A204.1 (cell line): ENCODE results near the gene CINP.

Experiments used
- FAIRE-seq: peaks from 2 replicates; lab custom pipeline; 2012; peaks lifted over from hg19 to GRCh38; lab: Jason Lieb, UNC

CINP gene

DNA sequence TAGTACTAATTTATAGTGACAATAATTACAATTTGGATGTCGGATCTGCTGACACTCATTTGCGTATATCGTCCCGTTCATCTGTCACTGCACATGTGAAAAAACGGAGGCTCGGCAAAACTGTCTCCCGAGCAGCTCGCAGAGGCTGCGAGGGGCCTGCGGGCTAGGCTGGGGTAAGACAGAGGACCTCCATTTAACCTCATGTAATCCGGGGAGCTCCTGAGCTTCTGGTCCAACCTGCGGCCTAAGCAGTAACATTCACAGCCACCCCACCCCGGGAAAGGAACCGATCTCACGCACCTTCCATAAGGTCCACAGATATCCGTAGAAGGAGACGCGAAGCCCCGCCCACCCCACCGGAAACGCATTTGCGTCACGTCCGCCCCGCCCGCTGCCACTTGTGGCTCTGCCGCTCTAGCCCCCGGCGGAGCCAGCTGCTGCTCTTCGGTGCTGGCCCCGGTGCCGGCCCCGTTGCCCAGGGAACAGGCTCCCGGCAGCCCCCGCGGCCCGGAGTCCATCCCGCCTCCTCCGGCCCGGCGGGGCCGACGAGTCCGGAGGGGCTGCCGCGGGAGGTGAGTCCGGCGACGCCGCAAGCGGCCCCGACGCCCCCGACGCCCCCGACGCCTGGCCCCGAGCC is at the start of gene CINP, which contains the start of gene TECPR2:
CINP (minus strand) TSS at position 346 of the 637 bp plus-strand sequence; CDS start at position 307, 39 bp downstream.
TECPR2 (plus strand) TSS at position 397 of the 637 bp plus-strand sequence. CDS start 13,781 bp downstream, outside the sequence.
- FAIRE-seq: no peak

DNA sequence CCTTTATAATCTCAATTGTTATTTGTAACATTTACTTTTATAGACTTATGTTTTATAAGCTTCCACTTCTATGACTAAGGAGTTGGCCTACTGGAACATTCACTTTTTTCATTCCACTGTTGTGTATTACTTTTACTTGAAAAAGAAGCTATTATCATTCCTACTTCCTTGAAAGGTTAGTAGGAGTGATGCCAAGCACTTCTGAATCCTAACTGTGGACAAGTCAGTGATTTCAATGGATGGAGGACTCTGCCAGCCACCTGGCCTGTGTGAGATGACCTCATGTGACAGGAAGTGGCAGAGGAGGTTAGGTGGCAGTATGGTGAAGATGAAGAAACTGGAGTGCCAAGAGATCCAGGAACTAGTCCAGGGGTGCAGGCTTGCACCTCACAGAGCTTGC is 46.0 kb upstream of the CINP start:
- no peak for FAIRE-seq

DNA sequence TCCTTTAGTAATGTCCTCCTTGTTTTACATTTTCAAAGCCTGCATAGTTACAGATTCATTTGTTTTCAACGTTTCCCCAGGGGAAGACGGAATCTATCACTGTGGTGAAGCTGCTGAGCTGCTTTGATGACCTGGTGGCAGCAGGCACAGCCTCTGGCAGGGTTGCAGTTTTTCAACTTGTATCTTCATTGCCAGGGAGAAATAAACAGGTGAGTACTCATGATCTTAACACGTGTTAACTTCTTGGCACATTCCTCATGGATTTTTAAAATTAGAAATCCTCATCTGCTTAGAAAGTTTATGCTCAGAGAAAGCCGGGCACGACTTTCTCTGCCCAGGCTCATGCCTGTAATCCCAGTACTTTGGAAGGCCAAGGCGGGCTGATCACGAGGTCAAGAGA is 44.6 kb upstream of the CINP start:
- no peak for FAIRE-seq

GRCh38 chr14:102403028-102403427 is 40.3 kb upstream of the CINP start:
- no peak for FAIRE-seq

- no peak for FAIRE-seq
Observed at GRCh38 chr14:102396521-102396920, 33.8 kb upstream of the CINP start.

DNA sequence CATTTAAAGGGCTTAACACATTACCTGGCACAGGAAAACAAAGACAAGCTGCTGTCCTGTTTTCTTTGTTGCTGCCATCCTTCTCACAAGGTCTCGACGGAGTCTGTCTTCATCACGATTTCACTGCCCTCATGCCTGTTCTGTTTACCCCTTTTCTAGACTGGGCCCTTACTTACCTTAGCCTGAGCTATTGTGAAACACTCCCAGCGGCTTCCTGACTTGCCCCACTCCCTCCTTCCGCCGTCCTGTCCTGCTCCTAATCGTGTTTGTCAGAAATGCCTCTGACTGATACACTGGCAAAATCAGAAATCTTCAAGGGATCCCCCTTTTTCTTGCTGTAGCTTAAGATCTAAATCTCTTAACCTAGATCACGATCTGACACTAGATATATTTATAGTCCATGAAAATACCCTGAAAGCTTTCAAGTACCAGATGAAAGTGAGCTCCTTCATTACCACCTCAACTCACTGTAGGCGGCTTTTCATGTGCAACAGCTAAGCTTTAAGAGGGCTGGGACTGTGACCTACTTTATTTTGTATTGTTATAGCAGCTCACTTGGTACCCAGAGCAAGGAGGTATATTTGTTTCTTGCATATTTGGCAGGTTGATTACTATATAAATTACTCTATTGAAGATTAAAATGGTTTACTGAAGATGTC is 32.2 kb upstream of the CINP start:
- FAIRE-seq: no peak

GRCh38 chr14:102392506-102392905 is 29.8 kb upstream of the CINP start:
- FAIRE-seq: no peak

GRCh38 chr14:102390064-102390855 is 27.6 kb upstream of the CINP start:
- no peak for FAIRE-seq

GRCh38 chr14:102389246-102389645 is 26.6 kb upstream of the CINP start:
- FAIRE-seq: no peak

DNA sequence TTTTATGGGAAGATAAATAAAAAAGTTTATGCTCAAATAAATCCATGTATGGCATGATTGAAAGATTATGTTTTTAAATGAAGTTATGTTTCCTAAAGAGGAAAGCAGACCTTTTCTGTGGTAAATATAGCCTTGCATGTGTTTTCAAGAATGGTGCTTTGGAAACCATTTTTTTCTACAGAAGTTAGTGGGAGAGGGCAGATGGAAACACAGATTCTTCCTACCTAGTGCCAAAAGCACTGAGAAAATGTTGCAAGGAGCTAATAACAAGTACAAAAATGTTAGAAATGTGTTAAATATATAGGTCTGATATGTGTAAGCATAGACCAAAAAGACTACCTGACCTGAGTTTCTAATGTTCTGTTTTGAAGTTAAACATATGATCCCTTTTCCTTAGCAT is 24.4 kb upstream of the CINP start:
- FAIRE-seq: no peak

DNA sequence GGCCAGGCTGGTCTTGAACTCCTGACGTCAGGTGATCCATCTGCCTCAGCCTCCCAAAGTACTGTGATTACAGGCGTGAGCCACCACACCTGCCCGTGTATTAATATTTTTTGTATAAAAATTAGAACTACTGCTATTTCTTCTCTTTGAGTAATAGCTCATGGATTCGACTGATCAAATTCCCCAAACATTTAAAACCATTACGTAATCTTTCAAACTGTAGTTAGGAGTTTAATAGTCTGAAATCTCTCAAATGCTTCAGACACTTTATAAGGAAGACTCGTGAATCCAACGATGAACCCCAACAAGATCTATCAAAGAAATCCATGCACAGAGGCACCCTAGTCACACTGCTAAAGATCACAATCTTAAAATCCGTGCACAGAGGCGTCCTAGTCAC is 16.1 kb upstream of the CINP start:
- no peak for FAIRE-seq

- FAIRE-seq: no peak
Observed at GRCh38 chr14:102377696-102378095, 15.0 kb upstream of the CINP start.

DNA sequence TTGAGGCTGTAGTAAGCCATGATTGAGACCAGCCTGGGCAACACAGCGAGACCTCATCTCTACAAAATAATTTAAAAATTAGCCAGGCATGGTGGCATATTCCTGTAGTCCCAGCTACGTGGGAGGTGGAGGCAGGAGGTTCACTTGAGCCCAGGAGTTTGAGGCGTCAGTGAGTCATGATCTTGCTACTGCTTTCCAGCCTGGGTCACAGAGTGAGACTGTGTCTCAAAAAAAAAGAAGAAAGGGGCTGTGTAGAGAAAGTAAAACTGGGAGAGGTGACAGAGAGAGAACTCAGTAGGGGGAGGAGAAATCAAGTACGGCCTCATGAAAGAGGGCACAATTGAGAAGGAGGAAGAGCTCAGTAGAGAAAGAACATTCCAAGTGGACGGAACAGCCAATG is 12.4 kb upstream of the CINP start:
- FAIRE-seq: no peak

DNA sequence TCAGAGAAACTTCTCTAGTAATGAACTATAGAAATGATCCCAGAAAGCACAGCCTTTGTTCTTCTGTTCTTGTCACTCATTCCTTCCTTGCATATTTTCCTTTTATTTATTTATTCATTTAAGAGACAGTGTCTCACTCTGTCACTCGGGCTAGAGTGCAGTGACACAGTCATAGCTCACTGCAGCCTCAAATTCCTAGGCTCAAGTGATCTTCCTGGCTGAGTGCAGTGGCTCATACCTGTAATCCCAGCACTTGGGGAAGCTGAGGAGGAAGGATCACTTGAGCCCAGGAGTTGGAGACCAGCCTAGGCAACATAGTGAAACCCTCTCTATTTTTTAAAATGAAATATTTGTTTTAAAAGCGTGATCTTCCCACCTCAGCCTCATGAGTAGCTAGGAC is 11.6 kb upstream of the CINP start:
- FAIRE-seq: no peak

DNA sequence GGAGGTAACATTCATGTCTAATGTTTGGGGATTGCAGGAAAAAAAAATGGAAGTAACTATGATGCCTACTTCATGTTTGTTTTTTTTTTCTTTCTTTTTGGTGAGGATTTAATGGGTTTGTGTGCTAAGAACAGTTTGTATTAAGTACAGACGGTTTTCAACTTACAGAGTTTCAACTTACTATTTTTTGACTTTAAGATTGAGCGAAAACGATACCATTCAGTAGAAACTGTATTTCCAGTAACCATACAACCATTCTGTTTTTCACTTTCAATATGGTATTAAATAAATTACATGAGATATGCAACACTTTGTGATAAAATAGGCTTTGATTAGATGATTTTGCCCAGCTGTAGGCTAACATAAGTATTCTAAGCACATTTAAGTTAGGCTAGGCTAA is 10.4 kb upstream of the CINP start:
- no peak for FAIRE-seq

DNA sequence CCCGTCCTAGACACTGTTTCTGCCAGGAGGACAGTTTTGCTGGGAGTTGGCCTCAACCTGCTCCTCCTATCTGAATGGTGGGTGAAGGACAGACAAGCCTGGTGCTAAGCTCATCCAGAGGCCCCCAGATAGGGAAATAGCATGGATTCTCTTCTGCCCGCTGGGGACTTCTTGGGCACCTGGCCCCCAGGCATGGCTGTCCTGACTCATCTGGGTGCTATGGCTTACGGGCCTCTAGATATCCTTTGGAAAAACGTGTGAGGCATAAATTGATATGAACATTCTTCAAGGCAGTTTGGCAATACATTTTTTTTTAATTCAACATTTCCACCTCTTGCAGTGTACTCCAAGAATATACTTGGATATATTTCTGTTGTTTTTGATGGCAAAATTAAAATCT is 8.7 kb upstream of the CINP start:
- no peak for FAIRE-seq

DNA sequence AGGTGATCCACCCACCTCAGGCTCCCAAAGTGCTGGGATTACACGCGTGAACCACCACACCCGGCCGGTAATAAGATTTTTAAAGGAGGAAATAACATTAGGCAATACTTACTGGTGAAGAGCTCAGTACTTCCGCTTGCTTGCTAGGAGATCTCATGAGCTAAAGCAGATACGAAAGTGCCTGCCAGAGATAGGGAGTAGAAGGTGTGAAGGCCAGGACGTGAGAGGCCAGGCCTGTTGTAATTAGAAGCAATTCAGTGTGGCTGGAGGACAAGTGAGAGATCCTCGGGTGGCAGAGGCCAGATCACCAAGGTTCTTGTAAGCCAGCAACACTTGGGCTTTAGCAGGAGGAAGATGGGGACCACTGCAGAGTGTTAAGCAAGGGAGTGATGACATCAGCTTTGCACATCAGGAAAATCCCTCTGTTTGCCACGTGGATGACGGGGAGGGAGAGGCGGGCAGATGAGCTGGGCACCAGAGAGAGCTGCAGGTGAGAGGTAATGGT is 7.7 kb upstream of the CINP start:
- FAIRE-seq: no peak

DNA sequence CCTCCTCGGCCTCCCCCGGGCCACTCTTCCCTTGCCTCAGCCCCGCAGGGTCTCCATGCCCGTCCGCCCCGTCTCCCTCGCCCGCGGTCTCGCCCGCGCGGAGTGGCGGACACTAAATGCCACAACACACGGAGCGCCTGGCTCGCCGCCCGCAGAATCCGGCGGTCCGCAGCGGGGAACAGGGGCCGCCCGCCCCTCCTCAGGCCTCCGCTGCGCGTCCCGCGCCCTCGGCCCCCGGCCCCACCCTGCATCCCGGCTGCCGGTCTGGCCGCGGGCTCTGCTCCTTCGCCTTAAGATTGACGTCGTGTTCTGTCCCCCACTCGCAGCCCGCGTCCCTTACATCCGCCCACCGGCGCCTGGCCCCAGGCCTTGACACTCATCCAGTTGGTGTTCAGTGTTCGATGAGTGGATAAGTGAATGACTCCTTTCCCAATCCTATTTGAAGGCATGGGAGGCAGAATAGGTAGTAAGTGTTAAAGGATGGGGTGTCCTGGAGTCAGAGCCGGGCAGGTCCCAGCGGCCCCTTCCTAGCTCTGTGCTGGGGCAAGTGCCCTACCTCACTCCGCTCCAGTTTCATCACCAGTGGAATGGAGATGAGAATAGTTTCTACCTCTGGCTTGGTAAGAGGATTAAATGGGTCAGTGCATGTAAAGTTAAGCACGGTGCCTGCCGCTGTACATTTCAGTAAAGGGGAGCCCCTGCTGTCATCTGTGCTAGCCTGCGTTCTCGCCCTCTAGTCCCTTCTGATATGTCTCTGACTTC is 673 bp upstream of the CINP start:
- no peak for FAIRE-seq

- FAIRE-seq: no peak
Observed at GRCh38 chr14:102362084-102362483, 606 bp downstream of the CINP start.

GRCh38 chr14:102360388-102360787 is 2.3 kb downstream of the CINP start:
- FAIRE-seq: no peak

GRCh38 chr14:102359341-102359740 is 3.3 kb downstream of the CINP start:
- FAIRE-seq: no peak

DNA sequence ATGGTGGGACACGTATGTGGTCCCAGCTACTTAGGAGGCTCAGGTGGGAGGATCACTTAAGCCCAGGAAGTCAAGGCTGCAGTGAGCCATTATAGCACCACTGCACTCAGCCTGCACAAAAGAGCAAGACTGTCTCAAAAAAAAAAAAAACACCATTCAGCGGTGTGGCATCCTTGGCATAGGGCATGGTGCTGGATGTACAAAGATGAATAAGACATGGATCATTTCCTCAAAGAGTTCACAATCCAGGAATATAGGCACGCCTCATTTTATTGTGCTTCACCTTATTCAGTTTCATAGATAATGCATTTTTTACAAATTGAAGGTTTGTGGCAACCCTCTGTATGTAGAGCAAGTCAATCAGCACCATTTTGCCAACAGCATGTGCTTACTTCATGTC is 6.4 kb downstream of the CINP start:
- FAIRE-seq: no peak
